ENCODE data around the gene SFMBT1.

GRCh38 chr3:52872245-52872644, 173.6 kb downstream of the SFMBT1 start:
- no peak for TF ChIP-seq CTCF (conservative IDR thresholded peaks at IDR 0.05 in 1 of 2, IDR thresholded peaks at IDR 0.05 in 1 of 2; ENCODE audit: extremely low read depth in 1 of 2, insufficient read depth in 1 of 2, low read depth in 1 of 2, low read length in 2 of 2)
- no peak for TF ChIP-seq EZH2 (IDR thresholded peaks at IDR 0.05; ENCODE audit: borderline replicate concordance, low read length)

Data from mammary epithelial cell (primary cell).